Immature natural killer cell (primary cell): ENCODE data around the gene ARSH. TPM values are rescaled to one million over a fixed set of nuclear protein-coding genes. Genes with fewer than 3 reads are reported as not detected.

Experiments
- DNase-seq, 3 donors: peaks; one replicate each; pipeline ENCODE4 v3.0.0; 2022; ENCODE audit warnings: mixed read lengths in 1 of 3
- H3K27ac Mint-ChIP-seq, 6 donors: one replicate each; pipeline ENCODE4 v1.8.0; 2020; ENCODE audit warnings: mixed read lengths in 6 of 6, mild to moderate bottlenecking in 5 of 6, inconsistent platforms in 4 of 6, moderate library complexity in 3 of 6
- H3K27me3 Mint-ChIP-seq, 3 donors: one replicate each; pipeline ENCODE4 v1.8.0; 2020 to 2021; ENCODE audit warnings: low read depth in 3 of 3, mild to moderate bottlenecking in 3 of 3, mixed read lengths in 3 of 3, moderate library complexity in 3 of 3, inconsistent platforms in 1 of 3
- H3K36me3 Mint-ChIP-seq, 3 donors: one replicate each; pipeline ENCODE4 v1.8.0; 2020; ENCODE audit warnings: mixed read lengths in 3 of 3, inconsistent platforms in 2 of 3, mild to moderate bottlenecking in 2 of 3
- H3K4me1 Mint-ChIP-seq, 2 donors: one replicate each; pipeline ENCODE4 v1.8.0; 2020; ENCODE audit warnings: inconsistent platforms in 2 of 2, mild to moderate bottlenecking in 2 of 2, mixed read lengths in 2 of 2, moderate library complexity in 1 of 2
- H3K4me3 Mint-ChIP-seq, 5 donors: one replicate each; pipeline ENCODE4 v1.8.0; 2020; ENCODE audit warnings: mild to moderate bottlenecking in 5 of 5, mixed read lengths in 5 of 5, inconsistent platforms in 3 of 5, moderate library complexity in 3 of 5
- H3K9me3 Mint-ChIP-seq, 6 donors: one replicate each; pipeline ENCODE4 v1.8.0; 2020; ENCODE audit warnings: mild to moderate bottlenecking in 6 of 6, mixed read lengths in 6 of 6, inconsistent platforms in 4 of 6, moderate library complexity in 3 of 6
- polyA plus RNA-seq, 3 donors: library from polyadenylated mRNA; unstranded; fragments of 300-500 nt; fragmentation: Illumina TruSeq; gene quantifications; one replicate each; pipeline ENCODE4 v1.2.3, GENCODE V29; 2021

Gene ARSH
- polyA plus RNA-seq, 3 donors from 2014 or later = not detected

DNA sequence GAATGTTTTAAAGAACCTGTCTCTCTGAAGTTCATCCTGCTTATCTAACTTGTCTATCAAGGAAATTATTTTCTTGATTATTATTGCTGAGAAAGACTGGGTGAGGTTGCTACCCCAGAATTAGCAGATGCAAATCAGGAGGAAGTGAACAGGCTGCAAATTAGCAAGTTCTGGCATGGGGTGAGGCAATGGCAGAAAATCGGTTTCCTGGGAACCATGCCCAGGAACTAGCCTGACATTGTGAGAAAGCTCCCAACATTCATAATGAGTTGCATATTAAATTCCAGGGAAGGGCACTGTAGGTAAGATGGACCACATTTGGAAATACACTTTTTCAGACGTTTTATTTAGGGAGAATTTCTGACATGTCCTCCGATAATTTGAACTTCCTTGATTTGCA is 46.5 kb downstream of the ARSH start:
- no peak for DNase-seq
- Mint-ChIP-seq H3K9me3 (no peaks in the 10 kb centered on the region), H3K4me1 (no peaks in the 10 kb centered on the region), H3K4me3 (no peak overlapping the region), H3K27ac (no peak overlapping the region), H3K27me3 (peaks cover 0 to 5% (median 0%) of the 10 kb centered on the region in 3 donors), H3K36me3 (no peaks in the 10 kb centered on the region)

- no peak for DNase-seq
- Mint-ChIP-seq H3K4me1 (no peaks in the 10 kb centered on the region), H3K4me3 (no peak overlapping the region), H3K27ac (no peak overlapping the region), H3K9me3 (peaks cover 0 to 2% (median 0%) of the 10 kb centered on the region in 6 donors), H3K36me3 (peaks cover 0 to under 1% (median 0%) of the 10 kb centered on the region in 3 donors), H3K27me3 (peaks cover 5 to 19% (median 6%) of the 10 kb centered on the region in 3 donors)
Measured at GRCh38 chrX:3066555-3066954, 60.2 kb downstream of the ARSH start.

GRCh38 chrX:3075959-3076358 is 69.6 kb downstream of the ARSH start:
- no peak for DNase-seq
- Mint-ChIP-seq H3K9me3 (peaks cover 0 to 2% (median 0%) of the 10 kb centered on the region in 6 donors), H3K27ac (no peak overlapping the region), H3K36me3 (no peaks in the 10 kb centered on the region), H3K4me1 (no peaks in the 10 kb centered on the region), H3K4me3 (no peak overlapping the region), H3K27me3 (peaks cover 1 to 20% (median 6%) of the 10 kb centered on the region in 3 donors)

- Mint-ChIP-seq H3K4me1 (no peaks in the 10 kb centered on the region), H3K36me3 (no peaks in the 10 kb centered on the region), H3K27ac (no peak overlapping the region), H3K4me3 (no peak overlapping the region), H3K9me3 (peaks cover 0 to 2% (median 0%) of the 10 kb centered on the region in 6 donors), H3K27me3 (peaks cover 1 to 16% (median 6%) of the 10 kb centered on the region in 3 donors)
- no peak for DNase-seq
Measured at GRCh38 chrX:3076416-3076991, 70.2 kb downstream of the ARSH start.

Other genes starting within 250 kb of the ARSH start
- not detected for gene GYG2, start 177.6 kb upstream of the ARSH start, polyA plus RNA-seq
- 10 to 100 TPM in 2 of 3 donors, 1 to 10 TPM in 1; 7.1 to 16.0 (median 10.7) TPM for gene ARSD, start 77.2 kb upstream of the ARSH start, polyA plus RNA-seq
- not detected for gene ARSF, start 34.9 kb downstream of the ARSH start, polyA plus RNA-seq